Dedifferentiated amniotic fluid mesenchymal stem cell (primary cell): ENCODE measurements around the gene SYDE1.
A peak's percentile ranks its signal among the peaks of the same experiment; 100 is the strongest.
"Not testable (repeated sequence)": the region's sequence is repeated elsewhere in the genome, so short reads cannot be mapped to it uniquely, and the experiment has no call there.

Experiments
- DNase-seq: peaks from one replicate; pipeline ENCODE4 v3.0.0-alpha.2; 2016; ENCODE audit errors: extremely low spot score

The SYDE1 gene, protein sequence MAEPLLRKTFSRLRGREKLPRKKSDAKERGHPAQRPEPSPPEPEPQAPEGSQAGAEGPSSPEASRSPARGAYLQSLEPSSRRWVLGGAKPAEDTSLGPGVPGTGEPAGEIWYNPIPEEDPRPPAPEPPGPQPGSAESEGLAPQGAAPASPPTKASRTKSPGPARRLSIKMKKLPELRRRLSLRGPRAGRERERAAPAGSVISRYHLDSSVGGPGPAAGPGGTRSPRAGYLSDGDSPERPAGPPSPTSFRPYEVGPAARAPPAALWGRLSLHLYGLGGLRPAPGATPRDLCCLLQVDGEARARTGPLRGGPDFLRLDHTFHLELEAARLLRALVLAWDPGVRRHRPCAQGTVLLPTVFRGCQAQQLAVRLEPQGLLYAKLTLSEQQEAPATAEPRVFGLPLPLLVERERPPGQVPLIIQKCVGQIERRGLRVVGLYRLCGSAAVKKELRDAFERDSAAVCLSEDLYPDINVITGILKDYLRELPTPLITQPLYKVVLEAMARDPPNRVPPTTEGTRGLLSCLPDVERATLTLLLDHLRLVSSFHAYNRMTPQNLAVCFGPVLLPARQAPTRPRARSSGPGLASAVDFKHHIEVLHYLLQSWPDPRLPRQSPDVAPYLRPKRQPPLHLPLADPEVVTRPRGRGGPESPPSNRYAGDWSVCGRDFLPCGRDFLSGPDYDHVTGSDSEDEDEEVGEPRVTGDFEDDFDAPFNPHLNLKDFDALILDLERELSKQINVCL

GRCh38 chr19:15107061-15108010, at the start of gene SYDE1:
Gene SYDE1 (plus strand): TSS chr19:15107401. CDS start chr19:15107434, 33 bp downstream.
- peak; percentile 69 for DNase-seq

GRCh38 chr19:15062036-15062435, 45.2 kb upstream of the SYDE1 start:
- no peak for DNase-seq

DNA sequence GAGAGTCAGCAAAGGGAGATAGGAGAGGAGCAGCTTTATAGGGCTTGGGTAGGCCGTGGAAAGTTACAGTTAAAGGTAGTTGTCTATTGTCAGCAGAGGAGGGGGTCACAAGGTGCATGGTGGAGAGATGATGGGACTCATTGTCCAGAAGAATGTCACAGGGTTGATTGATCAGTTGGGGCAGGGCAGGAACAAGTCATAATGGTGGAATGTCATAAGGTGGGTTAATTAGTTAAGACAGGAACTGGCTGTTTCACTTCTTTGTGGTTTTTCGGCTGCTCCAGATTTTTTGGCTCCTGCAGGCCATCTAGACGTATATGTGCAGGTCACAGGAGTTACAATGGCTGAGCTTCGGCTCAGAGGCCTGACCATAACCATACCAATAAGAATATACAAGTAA, 36.8 kb upstream of the SYDE1 start:
- not testable (repeated sequence) for DNase-seq

DNA sequence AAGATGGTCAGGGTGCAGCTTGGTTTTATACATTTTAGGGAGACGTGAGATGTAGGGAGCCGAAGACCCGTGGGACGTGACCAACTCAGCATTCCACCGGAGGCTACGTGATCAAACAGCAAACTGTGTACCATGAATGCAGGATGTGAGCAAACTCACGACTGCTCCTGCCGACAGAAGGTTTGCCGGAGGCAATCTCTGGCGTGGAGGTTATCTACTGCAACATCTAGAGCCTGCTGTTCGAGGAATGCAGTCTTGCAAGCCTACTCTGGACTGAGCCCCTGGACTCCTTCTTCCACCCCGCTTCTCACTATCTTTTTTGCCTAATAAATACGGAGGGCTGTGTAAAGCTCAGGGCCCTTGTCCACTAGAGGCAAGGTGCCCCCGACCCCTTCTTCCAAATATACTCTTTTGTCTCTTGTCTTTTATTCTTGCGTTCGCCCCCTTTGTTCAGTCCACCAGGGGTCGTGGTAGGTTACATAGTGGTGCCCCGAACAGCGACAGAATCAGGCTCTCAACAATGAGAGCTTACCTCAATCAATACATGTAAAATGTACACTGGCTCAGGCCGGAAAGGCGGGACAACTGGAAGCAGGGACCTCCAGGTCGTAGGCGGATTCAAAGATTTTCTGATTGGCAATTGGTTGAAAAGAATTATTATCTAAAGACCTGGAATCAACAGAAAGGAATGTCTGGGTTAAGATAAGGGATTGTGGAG, 34.1 kb upstream of the SYDE1 start:
- DNase-seq: no peak

DNA sequence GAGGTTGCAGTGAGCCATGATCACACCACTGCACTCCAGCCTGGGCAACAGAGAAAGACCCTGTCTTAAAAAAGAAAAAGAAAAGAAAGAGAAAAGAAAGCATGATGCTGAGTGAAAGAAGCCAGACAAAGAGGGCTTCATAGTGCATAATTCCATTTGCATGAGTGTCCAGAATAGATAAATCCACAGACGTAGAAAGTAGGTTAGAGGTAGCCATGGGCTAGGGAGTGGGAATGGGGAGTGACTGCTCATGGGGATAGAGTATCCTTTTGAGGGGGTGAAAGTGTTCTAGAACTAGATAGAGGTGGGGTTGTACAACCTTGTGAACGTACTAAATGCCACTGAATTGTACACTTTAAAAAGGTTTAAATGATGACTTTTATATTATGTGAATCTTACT, 32.8 kb upstream of the SYDE1 start:
- DNase-seq: no peak

DNA sequence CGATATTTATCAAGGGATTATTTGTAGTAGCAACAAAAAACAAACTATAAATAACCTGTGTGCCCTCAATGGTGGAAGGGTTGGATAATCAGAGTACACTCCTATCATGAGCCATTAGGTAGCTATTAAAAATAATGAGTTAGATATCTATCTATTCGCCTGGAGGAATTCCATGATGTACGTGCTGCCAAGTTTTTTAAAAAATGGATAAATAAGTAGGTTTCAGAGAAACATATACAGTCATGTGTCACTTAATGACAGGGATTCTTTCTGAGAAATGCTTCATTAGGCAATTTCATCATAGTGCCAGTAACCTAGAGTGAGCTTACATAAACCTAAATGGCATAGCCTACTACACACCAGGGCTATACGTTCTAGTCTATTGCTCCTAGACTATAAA, 31.4 kb upstream of the SYDE1 start:
- no peak for DNase-seq

- not testable (repeated sequence) for DNase-seq
These were observed 27.2 kb upstream of the SYDE1 start for GRCh38 chr19:15080002-15080401.

DNA sequence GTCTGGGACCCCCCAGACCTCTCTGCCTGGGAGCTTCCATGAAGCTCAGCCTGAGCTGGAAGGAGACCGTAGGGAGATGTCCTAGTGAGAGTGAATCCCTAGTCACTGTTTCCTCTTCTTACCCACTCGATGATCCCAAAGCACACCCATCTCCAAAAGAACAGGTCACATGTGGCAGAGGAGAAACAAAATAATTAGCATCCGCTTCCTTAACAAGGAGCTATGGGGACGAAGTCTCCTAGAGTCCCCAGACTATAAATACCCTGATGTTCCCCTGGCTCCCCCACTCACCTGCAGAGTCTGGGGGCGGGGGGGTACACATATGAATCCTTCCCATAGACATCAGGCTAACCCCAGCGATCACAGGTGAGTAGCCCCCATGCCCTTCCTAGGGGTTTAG, 25.3 kb upstream of the SYDE1 start, which contains the start of gene OR1I1:
Gene OR1I1, plus strand, starts transcription at position 301 of the 400 bp plus-strand sequence. CDS start 4,855 bp downstream, outside the sequence.
- no peak for DNase-seq

DNA sequence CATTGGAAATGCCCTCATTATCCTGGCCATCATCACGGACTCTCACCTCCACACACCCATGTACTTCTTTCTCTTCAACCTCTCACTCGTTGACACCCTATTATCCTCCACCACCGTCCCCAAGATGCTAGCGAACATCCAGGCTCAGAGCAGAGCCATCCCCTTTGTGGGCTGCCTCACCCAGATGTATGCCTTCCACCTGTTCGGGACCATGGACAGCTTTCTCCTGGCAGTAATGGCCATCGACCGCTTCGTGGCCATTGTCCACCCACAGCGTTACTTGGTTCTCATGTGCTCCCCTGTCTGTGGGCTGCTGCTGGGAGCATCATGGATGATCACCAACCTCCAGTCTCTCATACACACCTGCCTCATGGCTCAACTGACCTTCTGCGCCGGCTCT, 20.0 kb upstream of the SYDE1 start:
- no peak for DNase-seq

GRCh38 chr19:15091918-15092753, 15.1 kb upstream of the SYDE1 start:
- peak; percentile 72 for DNase-seq

DNA sequence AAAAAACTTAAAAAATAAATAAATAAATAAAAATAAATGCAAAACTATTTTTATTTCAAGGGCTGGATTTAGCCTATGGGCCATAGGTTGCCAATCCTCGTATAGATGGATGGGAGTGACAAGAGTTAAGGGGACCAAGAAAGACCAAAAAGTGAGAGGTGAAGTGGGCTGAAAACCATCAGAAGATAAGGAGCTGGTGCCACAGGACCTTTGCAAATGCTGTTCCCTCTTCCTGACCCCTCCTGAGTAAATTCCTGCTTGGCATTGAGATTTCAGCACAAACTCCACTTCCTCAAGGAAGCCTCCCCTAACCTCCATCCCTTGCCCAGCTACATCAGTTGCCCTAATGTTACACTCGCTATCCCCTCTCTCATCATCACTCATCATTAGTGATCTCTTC, 14.2 kb upstream of the SYDE1 start:
- no peak for DNase-seq

GRCh38 chr19:15096223-15096622, 11.0 kb upstream of the SYDE1 start:
- DNase-seq: no peak

DNA sequence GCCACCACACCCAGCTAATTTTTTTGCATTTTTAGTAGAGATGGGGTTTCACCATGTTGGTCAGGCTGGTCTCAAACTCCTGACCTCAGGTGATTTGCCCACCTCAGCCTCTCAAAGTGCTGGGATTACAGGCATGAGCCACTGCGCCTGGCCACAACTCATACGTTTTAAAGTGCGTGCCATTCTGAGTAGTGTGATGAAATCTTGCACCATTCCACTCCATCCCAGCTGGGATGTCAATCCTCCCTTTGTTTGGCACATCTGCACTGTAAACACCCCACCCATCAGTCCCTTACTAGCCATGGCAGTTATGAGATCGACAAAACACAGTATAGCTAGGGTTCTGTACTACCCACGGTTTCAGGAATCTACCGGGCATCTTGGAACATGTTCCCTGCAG, 9.2 kb upstream of the SYDE1 start:
- DNase-seq: not testable (repeated sequence)

DNA sequence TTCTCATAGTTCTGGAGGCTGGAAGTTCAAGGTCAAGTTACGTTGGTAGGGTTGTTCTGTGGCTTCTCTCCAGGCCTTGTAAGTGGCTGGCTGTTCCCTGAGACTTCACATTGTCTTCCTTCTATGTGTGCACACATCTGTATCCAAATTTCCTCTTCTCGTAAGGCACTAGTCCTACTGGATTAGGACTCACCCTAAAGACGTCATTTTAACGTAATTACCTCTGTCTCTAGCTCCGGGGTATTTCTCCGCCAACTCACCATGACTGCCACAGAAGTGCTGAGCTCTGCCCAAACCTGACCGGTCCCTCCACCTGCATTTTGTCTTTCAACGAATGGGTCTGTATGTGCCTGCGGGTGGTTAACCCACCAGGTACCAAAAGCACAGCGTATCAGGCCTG, 8.7 kb upstream of the SYDE1 start:
- no peak for DNase-seq

GRCh38 chr19:15099017-15099582, 8.1 kb upstream of the SYDE1 start:
- no peak for DNase-seq

DNA sequence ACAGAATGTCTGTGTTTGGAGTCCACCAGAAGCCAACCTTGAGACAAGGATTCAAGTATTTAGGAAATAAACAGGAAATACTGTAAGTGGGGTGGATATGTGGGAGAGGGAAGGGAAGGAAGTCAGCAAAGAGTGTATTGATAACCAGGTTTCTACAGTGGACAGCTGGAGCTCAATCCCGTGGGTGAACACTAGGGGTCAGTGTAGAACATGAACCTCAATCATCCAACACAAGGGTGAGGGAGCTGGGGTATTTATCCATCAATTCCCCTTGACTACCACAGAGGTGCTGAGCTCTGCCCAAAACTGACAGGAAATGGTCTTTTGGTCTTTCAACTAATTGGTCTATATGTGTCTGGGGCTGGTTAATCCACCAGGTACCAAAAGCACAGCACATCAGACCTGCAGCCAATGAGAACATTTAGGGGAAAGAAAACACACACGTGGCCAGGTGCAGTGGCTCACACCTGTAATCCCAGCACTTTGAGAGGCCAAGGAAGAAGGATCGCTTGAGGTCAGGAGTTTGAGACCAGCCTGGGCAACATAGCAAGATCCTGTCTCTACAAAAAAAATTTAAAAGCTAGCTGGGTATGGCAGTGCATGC, 5.6 kb upstream of the SYDE1 start:
- no peak for DNase-seq

GRCh38 chr19:15104003-15104402, 3.2 kb upstream of the SYDE1 start:
- DNase-seq: no peak

DNA sequence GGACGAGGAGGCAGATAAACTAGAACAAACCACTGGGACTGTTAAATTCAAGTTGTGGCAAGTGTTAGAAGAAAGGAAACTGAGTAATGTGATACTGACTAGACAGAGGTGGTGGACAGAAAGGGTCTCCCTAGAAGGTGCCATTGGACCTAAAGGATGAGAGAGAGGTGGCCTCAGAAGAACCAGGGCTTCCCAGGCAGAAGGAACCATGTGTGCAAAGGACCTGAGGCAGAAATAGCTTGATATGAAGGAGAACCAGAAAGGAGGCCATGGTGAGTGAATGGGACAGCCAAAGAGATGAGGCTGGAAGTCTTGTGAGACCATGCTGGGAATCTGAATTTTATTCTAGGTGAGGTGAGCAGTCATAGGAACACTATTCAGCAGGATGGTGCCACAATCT, 2.8 kb upstream of the SYDE1 start:
- no peak for DNase-seq

DNA sequence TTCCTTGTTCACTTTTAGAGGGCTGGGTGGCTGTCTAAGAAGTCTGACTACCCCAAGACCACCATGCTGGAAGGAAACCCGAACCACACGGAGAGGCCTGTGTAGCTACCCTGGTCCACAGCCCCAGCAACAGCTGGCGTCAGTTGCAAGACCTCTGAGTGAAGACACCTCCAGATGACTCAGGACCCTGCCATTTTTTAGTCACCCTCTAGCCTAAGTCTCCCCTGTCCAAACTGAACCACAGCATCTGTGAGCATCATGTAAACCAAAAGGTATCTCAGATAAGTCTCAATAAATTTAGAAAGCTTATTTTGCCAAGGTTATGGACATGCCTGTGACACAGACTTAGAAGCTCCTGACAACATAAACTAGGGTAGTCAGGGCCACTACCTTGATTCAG, 2.2 kb upstream of the SYDE1 start:
- DNase-seq: no peak
